IMR-90 (cell line): Measurements from ENCODE around the gene B4GALT5. TPM values are rescaled to one million over a fixed set of nuclear protein-coding genes. Genes with fewer than 3 reads are reported as not detected.

Source experiments
- ATAC-seq: fragments of 200-7000 bp; cut with Tn5 transposase; 2 replicates; pipeline ENCODE4 v1.9.1; 2020; ENCODE audit warnings: low read depth, mild to moderate bottlenecking, moderate library complexity
- BruUV-seq: library from RNA; stranded (reverse); fragments of 400-500 nt; replicated peaks from 2 replicates; lab custom pipeline; 2021; lab: Mats Ljungman, UMichigan
- CTCF ChIA-PET: fragments of 300-600 bp; formaldehyde crosslinking; extraction: SDS; loops from one replicate; lab custom pipeline; 2021; ENCODE audit warnings: antibody characterized with exemption; lab: Yijun Ruan, JAX
- POLR2A ChIA-PET: fragments of 300-600 bp; sonication (Branson Sonifier 250); formaldehyde crosslinking; loops from one replicate; lab custom pipeline; 2022; ENCODE audit warnings: antibody characterized with exemption; ENCODE audit not compliant: unreplicated experiment; lab: Charles Lee
- DNase-seq: peaks from one replicate; pipeline ENCODE4 v3.0.0; 2013
- H2AFZ ChIP-seq: replicated peaks from 2 replicates; pipeline ENCODE3; 2013; ENCODE audit warnings: low read length, mild to moderate bottlenecking; ENCODE audit not compliant: poor library complexity
- H2AK5ac ChIP-seq: 2 replicates; pipeline ENCODE4 v1.6.1; 2013; ENCODE audit warnings: low read depth, low read length, inconsistent platforms
- H2AK9ac ChIP-seq: replicated peaks from 2 replicates; pipeline ENCODE3; 2013; ENCODE audit warnings: mild to moderate bottlenecking, low read depth, low read length, moderate library complexity; ENCODE audit not compliant: poor library complexity
- H2BK120ac ChIP-seq: 2 replicates; pipeline ENCODE4 v1.6.1; 2013; ENCODE audit warnings: low read depth, low read length, inconsistent platforms
- H2BK15ac ChIP-seq: 3 replicates; pipeline ENCODE4 v1.6.1; 2013; ENCODE audit warnings: low read depth, low read length, inconsistent platforms
- H2BK20ac ChIP-seq: 2 replicates; pipeline ENCODE4 v1.6.1; 2013; ENCODE audit warnings: low read depth, mild to moderate bottlenecking, inconsistent platforms, low read length, moderate library complexity
- H2BK5ac ChIP-seq: 2 replicates; pipeline ENCODE4 v1.6.1; 2013; ENCODE audit warnings: mild to moderate bottlenecking, low read depth, low read length, inconsistent platforms; ENCODE audit not compliant: poor library complexity, severe bottlenecking
- H3K14ac ChIP-seq: replicated peaks from 2 replicates; pipeline ENCODE4 v1.6.1; 2013; ENCODE audit warnings: low read depth, low read length, inconsistent platforms
- H3K18ac ChIP-seq: 2 replicates; pipeline ENCODE4 v1.6.1; 2013; ENCODE audit warnings: low read depth, low read length, control low read depth
- H3K23ac ChIP-seq: 2 replicates; pipeline ENCODE4 v1.6.1; 2013; ENCODE audit warnings: low read depth, low read length, inconsistent platforms
- H3K27ac ChIP-seq: 2 replicates; pipeline ENCODE4 v1.5.1; 2013; ENCODE audit warnings: mild to moderate bottlenecking, control low read depth, low read length; ENCODE audit not compliant: insufficient read depth
- H3K27me3 ChIP-seq: 2 replicates; pipeline ENCODE4 v1.6.1; 2013; ENCODE audit warnings: low read length; ENCODE audit not compliant: control insufficient read depth, insufficient read depth
- H3K36me3 ChIP-seq: 2 replicates; pipeline ENCODE4 v1.6.1; 2013; ENCODE audit warnings: low read length, mixed read lengths; ENCODE audit not compliant: control insufficient read depth, insufficient read depth
- H3K4ac ChIP-seq: 2 replicates; pipeline ENCODE4 v1.6.1; 2013; ENCODE audit warnings: low read depth, low read length, inconsistent platforms
- H3K4me1 ChIP-seq: 2 replicates; pipeline ENCODE4 v1.6.1; 2013; ENCODE audit warnings: low read length, mixed read lengths; ENCODE audit not compliant: control insufficient read depth, insufficient read depth
- H3K4me2 ChIP-seq: 2 replicates; pipeline ENCODE4 v1.6.1; 2013; ENCODE audit warnings: low read depth, mild to moderate bottlenecking, control low read depth, low read length, moderate library complexity
- H3K4me3 ChIP-seq: 2 replicates; pipeline ENCODE4 v1.5.1; 2013; ENCODE audit warnings: low read depth, mild to moderate bottlenecking, control low read depth, low read length, moderate library complexity; ENCODE audit not compliant: insufficient read depth
- H3K56ac ChIP-seq: 2 replicates; pipeline ENCODE4 v1.6.1; 2013; ENCODE audit warnings: low read length, inconsistent platforms; ENCODE audit not compliant: insufficient read depth; ENCODE audit errors: extremely low read depth
- H3K79me1 ChIP-seq, 2 experiments: 2 replicates each; pipeline ENCODE4 v1.6.1; 2013; ENCODE audit warnings: low read length in 2 of 2, inconsistent platforms in 1 of 2, low read depth in 1 of 2
- H3K9ac ChIP-seq: 2 replicates; pipeline ENCODE4 v1.6.1; 2013; ENCODE audit warnings: low read depth, low read length, control low read depth
- H3K9me1 ChIP-seq: 2 replicates; pipeline ENCODE4 v1.6.1; 2013; ENCODE audit warnings: low read length, inconsistent platforms; ENCODE audit not compliant: insufficient read depth
- H3K9me3 ChIP-seq: 2 replicates; pipeline ENCODE4 v1.6.1; 2013; ENCODE audit warnings: low read length; ENCODE audit not compliant: control insufficient read depth, insufficient read depth
- H4K20me1 ChIP-seq: 2 replicates; pipeline ENCODE4 v1.6.1; 2013; ENCODE audit warnings: low read length, inconsistent platforms; ENCODE audit not compliant: insufficient read depth
- H4K5ac ChIP-seq: 2 replicates; pipeline ENCODE4 v1.6.1; 2013; ENCODE audit warnings: mild to moderate bottlenecking, low read depth, low read length, control low read depth
- H4K8ac ChIP-seq, 2 experiments: 2 replicates each; pipeline ENCODE4 v1.6.1; 2013; ENCODE audit warnings: low read depth in 2 of 2, low read length in 2 of 2, control low read depth in 1 of 2, inconsistent platforms in 1 of 2
- H4K91ac ChIP-seq: 2 replicates; pipeline ENCODE4 v1.6.1; 2013; ENCODE audit warnings: low read depth, low read length, inconsistent platforms; ENCODE audit not compliant: insufficient read depth
- BHLHE40 ChIP-seq: fragments of 150-350 bp; IDR thresholded peaks from 2 replicates; pipeline ENCODE4 v1.6.1; 2016; ENCODE audit warnings: mild to moderate bottlenecking, low read depth, low read length
- CEBPB ChIP-seq: IDR thresholded peaks from 2 replicates; pipeline ENCODE4 v1.6.1; 2012; ENCODE audit warnings: low read depth, low read length, improper control_type of control experiment
- CHD1 ChIP-seq: IDR thresholded peaks from 2 replicates; pipeline ENCODE4 v1.6.1; 2012; ENCODE audit warnings: low read depth, low read length, improper control_type of control experiment
- CTCF ChIP-seq: conservative IDR thresholded peaks from 2 replicates; pipeline ENCODE4 v1.5.1; 2012; ENCODE audit warnings: mild to moderate bottlenecking, low read depth, low read length, improper control_type of control experiment
- FOS ChIP-seq: fragments of 150-350 bp; IDR thresholded peaks from 2 replicates; pipeline ENCODE4 v1.6.1; 2016; ENCODE audit warnings: low read depth, low read length
- MAFK ChIP-seq: IDR thresholded peaks from 2 replicates; pipeline ENCODE4 v1.6.1; 2012; ENCODE audit warnings: low read depth, low read length, improper control_type of control experiment
- MAZ ChIP-seq: IDR thresholded peaks from 2 replicates; pipeline ENCODE4 v1.6.1; 2012; ENCODE audit warnings: low read depth, mild to moderate bottlenecking, low read length, improper control_type of control experiment, moderate library complexity, borderline replicate concordance
- NFE2L2 ChIP-seq: fragments of 150-350 bp; IDR thresholded peaks from 2 replicates; pipeline ENCODE4 v1.6.1; 2016; ENCODE audit warnings: low read depth, mild to moderate bottlenecking, low read length
- POLR2A ChIP-seq: IDR thresholded peaks from 2 replicates; pipeline ENCODE4 v1.6.1; 2012; ENCODE audit warnings: mild to moderate bottlenecking, low read depth, low read length
- RFX5 ChIP-seq: IDR thresholded peaks from 2 replicates; pipeline ENCODE4 v1.8.0; 2012; ENCODE audit warnings: low read depth, mild to moderate bottlenecking, low read length, moderate library complexity
- WGBS, 2 experiments: methylation state at CpG; one replicate each; pipeline versions ENCODE4 v1.1.5 to v1.1.7; 2013; ENCODE audit warnings: missing lambda C conversion rate in 2 of 2; ENCODE audit not compliant: insufficient read length in 1 of 2; ENCODE audit errors: extremely low coverage in 2 of 2; 5-methylcytosine and 5-hydroxymethylcytosine counted together
- dilution Hi-C: fragments of 300-500 bp; cut with HindIII; formaldehyde crosslinking; loops from one replicate; pipeline ENCODE4 v1.14.3; 2018; ENCODE audit warnings: low sequenced_read_pairs; ENCODE audit not compliant: unreplicated experiment
- in situ Hi-C: fragments of 300-500 bp; cut with MboI; formaldehyde crosslinking; loops from 3 replicates; pipeline ENCODE4 v1.14.3; 2019; ENCODE audit warnings: low sequenced_read_pairs, inconsistent platforms, mixed read lengths
- intact Hi-C: fragments of 100-400 bp; cut with micrococcal nuclease; formaldehyde crosslinking; loops from 2 replicates; pipeline ENCODE4 v1.10.0; 2022
- polyA plus RNA-seq, 3 experiments: library from polyadenylated mRNA; depleted of rRNA; stranded (reverse); fragments of >200 nt; gene quantifications; 2 replicates each; pipeline ENCODE4 v1.2.3, GENCODE V29; 2012; ENCODE audit warnings: low replicate concordance in 1 of 3
- total RNA-seq: library from RNA; depleted of rRNA; stranded (reverse); fragments of >200 nt; gene quantifications from 2 replicates; pipeline ENCODE4 v1.2.3, GENCODE V29; 2012
- TF ChIP-seq, protein P1 (sequence below): fragments of 150-350 bp; IDR thresholded peaks from 2 replicates; pipeline ENCODE4 v1.6.1; 2016; ENCODE audit warnings: low read depth, mild to moderate bottlenecking, low read length, moderate library complexity, borderline replicate concordance

B4GALT5 gene
- total and polyA plus RNA-seq, 2 of the 4 experiments (the other 2 are of a cell fraction): 11.3 to 20.4 TPM

GRCh38 chr20:49599746-49600113 lies 113.9 kb downstream of the B4GALT5 start:
- no CpG with 5 or more reads among the region's 4 CpGs for WGBS, 2 experiments
- intact Hi-C loops: no loop called here

More at GRCh38 chr20:49599746-49600113, 113.9 kb downstream of the B4GALT5 start:
- Histone ChIP-seq H2BK20ac (no peak overlapping the region), H3K27me3 (no peaks in the 10 kb centered on the region), H3K4me2 (no peak overlapping the region), H3K14ac (no peak overlapping the region), H4K8ac (no peak overlapping the region), H2AFZ (no peak overlapping the region), H3K56ac (no peak overlapping the region), H3K36me3 (no peaks in the 10 kb centered on the region), H4K5ac (no peak overlapping the region), H3K79me1 (no peaks in the 10 kb centered on the region), H3K4ac (no peak overlapping the region), H4K20me1 (no peaks in the 10 kb centered on the region), H3K27ac (no peak overlapping the region), H3K4me1 (peaks cover 14% of the 10 kb centered on the region), H2AK5ac (no peak overlapping the region), H3K9me3 (no peaks in the 10 kb centered on the region), H4K91ac (peak overlapping the region; percentile 17; the same call in 1 of the 2 replicates), H3K9me1 (no peaks in the 10 kb centered on the region), H3K9ac (no peak overlapping the region), H2BK5ac (no peak overlapping the region), H2BK120ac (no peak overlapping the region), H2AK9ac (peak overlapping the region; percentile 66), H3K23ac (no peak overlapping the region), H2BK15ac (no peak overlapping the region), H3K4me3 (no peak overlapping the region), H3K18ac (no peak overlapping the region)
- no peak for ATAC-seq
- ChIA-PET POLR2A (no interaction called here), CTCF (no interaction called here)
- dilution Hi-C loops (no loop called here), in situ Hi-C loops (loop anchor here (25.0 kb wide), 1 partner anchor 488 kb away; no protein-coding TSS in a partner anchor)
- no peak for TF ChIP-seq CEBPB
- TF ChIP-seq CHD1: no peak
- TF ChIP-seq, protein P1, sequence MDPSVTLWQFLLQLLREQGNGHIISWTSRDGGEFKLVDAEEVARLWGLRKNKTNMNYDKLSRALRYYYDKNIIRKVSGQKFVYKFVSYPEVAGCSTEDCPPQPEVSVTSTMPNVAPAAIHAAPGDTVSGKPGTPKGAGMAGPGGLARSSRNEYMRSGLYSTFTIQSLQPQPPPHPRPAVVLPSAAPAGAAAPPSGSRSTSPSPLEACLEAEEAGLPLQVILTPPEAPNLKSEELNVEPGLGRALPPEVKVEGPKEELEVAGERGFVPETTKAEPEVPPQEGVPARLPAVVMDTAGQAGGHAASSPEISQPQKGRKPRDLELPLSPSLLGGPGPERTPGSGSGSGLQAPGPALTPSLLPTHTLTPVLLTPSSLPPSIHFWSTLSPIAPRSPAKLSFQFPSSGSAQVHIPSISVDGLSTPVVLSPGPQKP: no peak
- TF ChIP-seq MAZ: no peak
- TF ChIP-seq CTCF: no peak
- TF ChIP-seq POLR2A: no peak
- TF ChIP-seq RFX5: no peak
- TF ChIP-seq BHLHE40: no peak
- no peak for TF ChIP-seq NFE2L2
- TF ChIP-seq FOS: no peak
- TF ChIP-seq MAFK: no peak
- BruUV-seq: no TSS peak
- DNase-seq: no peak
